HUDEP-2 (cell line): ENCODE results near the gene MYRF.
A peak's percentile ranks its signal among the peaks of the same experiment; 100 is the strongest.

ENCODE experiments used
- DNase-seq, 76 experiments: peaks; one replicate each; lab custom pipeline; 2025; ENCODE audit not compliant: unreplicated experiment in 76 of 76; lab: John Stamatoyannopoulos, UW

Gene MYRF

GRCh38 chr11:61814247-61814957, 62.0 kb downstream of the MYRF start:
- DNase-seq: peak in 1 of 76 experiments; percentile 12

DNA sequence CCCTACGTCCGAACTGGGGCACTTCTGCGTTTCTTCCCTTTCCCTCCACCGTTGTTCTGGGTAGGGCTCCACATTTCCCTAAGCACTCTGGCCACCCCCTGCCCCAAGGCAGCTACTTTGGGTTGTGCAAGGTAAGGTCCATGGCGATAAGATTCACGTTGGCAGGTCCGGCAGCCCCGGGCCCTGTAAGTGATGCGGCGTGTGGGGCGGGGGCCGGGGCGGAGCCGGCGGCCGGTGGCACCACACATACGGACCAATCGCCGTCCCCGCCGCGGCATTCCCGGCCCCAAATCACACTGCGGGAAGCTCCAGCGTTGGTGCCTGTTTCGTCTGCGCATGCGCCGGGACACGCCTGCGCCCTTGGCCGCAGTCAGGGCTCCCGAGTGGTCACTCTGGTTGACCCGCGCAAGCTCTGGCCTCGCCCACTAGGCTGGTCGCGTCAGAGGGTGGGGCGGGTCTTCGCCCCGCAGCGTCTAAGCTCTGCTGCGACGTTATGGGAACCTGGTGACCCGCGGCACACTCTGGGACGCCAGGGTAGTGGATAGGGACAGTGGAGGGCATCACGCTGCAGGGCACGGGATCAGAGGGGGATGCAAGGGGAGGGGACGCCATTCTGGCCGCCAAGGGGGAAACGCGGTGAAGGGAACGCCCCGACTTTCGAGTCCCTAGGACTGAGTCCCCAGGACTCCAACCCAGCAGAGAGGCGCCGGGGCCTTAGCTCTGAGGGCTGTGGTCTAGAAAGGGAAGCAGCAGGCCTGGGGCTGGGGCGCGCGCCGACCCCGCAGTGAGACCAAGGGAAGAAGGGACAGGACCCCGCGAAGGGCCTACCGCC, 62.7 kb downstream of the MYRF start:
- DNase-seq: peak in 71 of 76 experiments; percentile 27 to 83 (median 62)

GRCh38 chr11:61815790-61816735, 63.6 kb downstream of the MYRF start:
- peak in 59 of 76 experiments; percentile 12 to 69 (median 50) for DNase-seq

DNA sequence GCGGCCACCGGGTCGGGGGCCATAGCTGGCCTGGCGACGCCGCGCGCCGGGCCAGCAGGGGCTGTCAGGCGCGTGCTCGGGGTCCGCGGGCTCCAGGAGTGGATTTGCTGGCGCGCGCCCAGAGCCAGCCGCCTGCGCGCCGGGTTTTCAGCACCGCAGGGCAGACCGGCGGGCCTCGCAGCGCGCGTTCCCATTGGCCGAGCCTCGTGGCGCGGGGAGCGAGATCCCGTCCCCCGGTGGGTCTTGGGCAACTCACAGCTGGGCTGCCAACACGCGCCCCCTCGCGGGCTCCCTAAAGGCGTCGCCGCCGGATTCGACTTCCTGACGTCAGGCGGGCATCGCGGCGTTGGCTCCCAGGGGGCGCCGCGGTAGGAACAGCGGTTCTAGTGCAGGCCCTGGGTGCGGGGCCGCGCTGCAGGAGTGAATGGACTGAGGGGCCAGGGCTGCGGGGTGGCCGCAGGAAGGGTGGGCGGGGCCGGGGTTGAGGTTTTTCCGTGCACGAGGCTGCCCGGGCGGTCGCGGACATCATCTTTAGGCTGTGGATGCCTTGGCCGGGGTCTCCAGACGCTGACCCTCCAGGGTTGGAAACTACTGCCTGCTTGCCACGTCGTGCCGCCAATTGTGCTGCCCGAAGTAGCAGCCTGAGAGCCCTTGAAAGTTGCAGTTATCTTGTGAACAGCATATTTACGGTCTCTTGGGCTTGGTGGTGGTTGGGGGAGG, 64.5 kb downstream of the MYRF start, which contains the start of gene FADS1:
Gene FADS1, minus strand, starts transcription at position 268 of the 720 bp plus-strand sequence. Its CDS starts 74 bp downstream, at position 194.
- peak in 73 of 76 experiments; percentile 49 to 93 (median 88) for DNase-seq

- DNase-seq: no peak
Measured at GRCh38 chr11:61817471-61818202, 65.2 kb downstream of the MYRF start.

- no peak for DNase-seq
Measured at GRCh38 chr11:61820174-61820573, 67.7 kb downstream of the MYRF start.

- DNase-seq: no peak
Measured at GRCh38 chr11:61826930-61827570, 74.6 kb downstream of the MYRF start.

- DNase-seq: peak in 74 of 76 experiments; percentile 55 to 97 (median 89)
Measured at GRCh38 chr11:61827571-61828378, 75.3 kb downstream of the MYRF start, which contains the start of gene FADS2. Gene FADS2, plus strand, starts transcription at chr11:61828300. Its CDS starts 91 bp downstream, at chr11:61828391.

GRCh38 chr11:61828379-61828628, 75.9 kb downstream of the MYRF start:
- no peak for DNase-seq

DNA sequence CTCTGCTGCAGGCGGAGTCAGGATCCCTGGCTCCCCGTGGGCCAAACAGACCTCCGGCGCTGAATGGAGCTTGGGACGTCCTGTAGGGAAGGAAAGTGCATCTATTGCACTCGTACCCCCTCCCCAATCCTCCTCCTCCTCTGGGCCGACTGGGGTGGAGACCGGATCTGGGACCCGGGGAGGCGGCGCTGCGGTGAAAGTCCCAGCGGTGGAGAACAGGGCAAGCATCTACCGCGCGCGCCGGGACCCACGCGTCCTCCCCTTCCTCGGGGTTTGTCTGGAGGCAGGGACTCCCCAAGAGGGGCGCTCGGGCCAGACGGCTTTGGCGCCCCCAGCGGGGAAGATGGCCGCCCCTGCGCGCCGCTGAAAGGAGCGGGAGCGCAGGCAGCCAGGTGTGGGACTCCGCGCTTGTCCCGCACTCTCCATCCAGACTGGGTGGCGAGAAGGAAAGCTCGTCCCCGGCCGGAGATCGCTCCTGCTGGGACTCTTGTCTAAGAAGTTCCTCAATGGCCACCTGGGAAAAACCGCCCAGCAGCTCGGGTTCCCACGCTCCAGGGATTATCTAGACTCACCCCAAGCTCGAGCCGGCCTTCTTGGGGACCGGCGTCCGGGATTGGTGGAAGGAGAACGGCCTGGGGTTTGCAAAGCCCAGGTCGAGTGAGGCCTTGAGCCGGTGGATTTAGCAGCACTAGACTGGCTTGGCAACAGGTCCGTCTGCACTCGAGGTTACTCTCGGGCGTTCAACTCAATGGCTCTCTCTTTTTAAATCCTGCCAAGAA, 76.4 kb downstream of the MYRF start:
- DNase-seq: peak in 38 of 76 experiments; percentile 4 to 60 (median 32)

DNA sequence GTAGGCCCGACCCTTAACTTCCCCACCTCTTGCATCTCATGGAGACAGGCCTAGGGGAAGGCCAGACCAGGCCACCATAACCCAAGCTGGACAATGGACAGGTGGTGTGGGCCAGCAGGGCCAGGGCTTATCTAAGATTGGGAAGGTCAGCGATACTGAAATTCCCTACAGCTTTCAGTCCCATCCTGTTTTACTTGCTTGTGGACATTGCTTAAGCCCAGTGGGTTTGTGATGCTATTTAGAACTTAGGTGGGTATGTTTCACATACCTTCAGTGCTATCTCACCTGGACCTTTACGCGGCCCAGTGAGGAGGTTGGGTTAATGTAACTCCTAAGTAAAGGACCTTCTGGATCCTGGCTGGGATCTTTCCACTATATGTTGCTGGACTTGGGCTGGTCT, 77.4 kb downstream of the MYRF start:
- DNase-seq: no peak

DNA sequence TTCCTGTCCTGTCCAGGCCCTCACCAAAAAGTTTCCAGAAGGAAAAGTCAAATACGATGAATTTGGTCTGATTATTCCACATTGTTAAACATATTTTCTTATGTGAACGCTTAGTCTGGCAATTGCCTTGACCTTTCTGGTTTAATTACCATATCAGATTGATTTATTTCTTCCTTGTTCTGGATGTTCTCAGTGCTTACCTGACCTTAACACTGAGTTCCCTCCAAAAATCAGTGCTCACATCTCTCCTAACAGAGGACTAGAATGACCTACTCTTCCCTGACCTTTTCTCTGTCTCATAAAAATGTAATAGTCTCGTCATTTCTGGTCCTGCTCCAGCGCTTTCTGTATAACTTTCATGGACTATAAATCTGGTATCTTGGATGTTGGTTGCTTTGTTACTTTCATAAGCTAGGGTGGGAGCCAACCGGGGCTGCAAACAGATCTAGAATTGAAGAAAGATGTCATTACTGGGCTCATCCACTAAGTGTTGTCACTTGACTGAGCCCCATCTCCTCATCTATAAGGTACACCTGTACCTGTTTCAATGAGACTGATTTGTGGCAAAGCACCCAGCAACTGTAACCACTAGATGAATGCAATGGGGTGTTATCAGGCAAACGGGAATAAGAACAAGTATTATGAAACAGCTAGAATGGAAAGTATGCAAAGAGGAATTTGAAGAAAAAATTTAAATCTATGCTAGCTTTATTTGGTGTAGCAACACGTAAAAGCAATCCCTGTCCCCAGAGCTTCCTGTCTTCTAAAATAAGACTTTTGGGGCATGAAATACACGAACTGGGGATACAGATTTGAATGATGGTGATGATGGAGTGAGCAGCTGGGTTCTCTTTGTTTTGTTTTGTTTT, 78.0 kb downstream of the MYRF start:
- DNase-seq: no peak

- no peak for DNase-seq
Measured at GRCh38 chr11:61832207-61832606, 79.8 kb downstream of the MYRF start.

- DNase-seq: peak in 48 of 76 experiments; percentile 5 to 62 (median 35)
Measured at GRCh38 chr11:61832754-61833153, 80.3 kb downstream of the MYRF start.

- DNase-seq: peak in 37 of 76 experiments; percentile 11 to 73 (median 38)
Measured at GRCh38 chr11:61833471-61833870, 81.0 kb downstream of the MYRF start.

GRCh38 chr11:61833926-61834277, 81.5 kb downstream of the MYRF start:
- peak in 4 of 76 experiments; percentile 17 to 66 (median 52) for DNase-seq
